HL-60 (cell line): ENCODE measurements around the gene NR3C2.

Experiments used
- DNase-seq, 2 experiments: peaks; one replicate each; pipeline ENCODE4 v3.0.0-alpha.2; 2010 to 2020; ENCODE audit warnings: low read depth in 1 of 2, low spot score in 1 of 2
- H3K27ac ChIP-seq: fragments of 250-450 bp; sonication (Bioruptor Pico); replicated peaks from 2 replicates; pipeline ENCODE4 v1.5.1; 2020; ENCODE audit warnings: mild to moderate bottlenecking, moderate library complexity
- H3K27me3 ChIP-seq: fragments of 250-450 bp; sonication (Bioruptor Pico); 2 replicates; pipeline ENCODE4 v1.5.1; 2021; ENCODE audit warnings: mild to moderate bottlenecking, moderate library complexity; ENCODE audit not compliant: insufficient read depth, poor library complexity, severe bottlenecking
- H3K4me3 ChIP-seq: replicated peaks from 2 replicates; pipeline ENCODE4 v1.5.1; 2011; ENCODE audit warnings: mild to moderate bottlenecking, control low read depth, low read length; ENCODE audit not compliant: insufficient read depth
- CTCF ChIP-seq: IDR thresholded peaks from one replicate; pipeline ENCODE4 v1.5.1; 2011; ENCODE audit warnings: low read length, control low read depth, inconsistent platforms; ENCODE audit not compliant: insufficient read depth
- GABPA ChIP-seq: IDR thresholded peaks from 2 replicates; pipeline ENCODE4 v1.6.1; 2012; ENCODE audit warnings: low read depth
- POLR2AphosphoS5 ChIP-seq: IDR thresholded peaks from 2 replicates; pipeline ENCODE4 v1.6.1; 2012; ENCODE audit warnings: low read depth
- REST ChIP-seq: IDR thresholded peaks from 2 replicates; pipeline ENCODE4 v1.6.1; 2012; ENCODE audit warnings: low read depth; ENCODE audit not compliant: insufficient replicate concordance
- SPI1 ChIP-seq: IDR thresholded peaks from 2 replicates; pipeline ENCODE4 v1.6.1; 2012; ENCODE audit warnings: low read depth, mild to moderate bottlenecking, borderline replicate concordance

Gene NR3C2

GRCh38 chr4:148415500-148415899 is 26.7 kb downstream of the NR3C2 start:
- TF ChIP-seq CTCF (no peak), REST (no peak), SPI1 (no peak), POLR2AphosphoS5 (no peak), GABPA (no peak)
- no peak for DNase-seq
- Histone ChIP-seq H3K27me3 (no peaks in the 10 kb centered on the region), H3K4me3 (no peak overlapping the region), H3K27ac (no peak overlapping the region)

GRCh38 chr4:148412460-148412994 is 29.7 kb downstream of the NR3C2 start:
- TF ChIP-seq GABPA (no peak), SPI1 (no peak), POLR2AphosphoS5 (no peak), CTCF (no peak), REST (no peak)
- H3K4me3 ChIP-seq = no peak overlapping the region
- no peaks in the 10 kb centered on the region for H3K27me3 ChIP-seq
- no peak overlapping the region for H3K27ac ChIP-seq
- DNase-seq = no peak

- H3K27ac ChIP-seq = no peak overlapping the region
- DNase-seq = no peak
- H3K27me3 ChIP-seq = no peaks in the 10 kb centered on the region
- no peak overlapping the region for H3K4me3 ChIP-seq
- no peak for TF ChIP-seq POLR2AphosphoS5
- TF ChIP-seq GABPA = no peak
- TF ChIP-seq REST = no peak
- TF ChIP-seq SPI1 = no peak
- TF ChIP-seq CTCF = no peak
Measured at GRCh38 chr4:148405161-148405893, 36.9 kb downstream of the NR3C2 start.
